ENCODE results near the gene NDUFAB1.
"Not testable (repeated sequence)": the region's sequence is repeated elsewhere in the genome, so short reads cannot be mapped to it uniquely, and the experiment has no call there.

The NDUFAB1 gene

GRCh38 chr16:23595951-23596720, at the start of gene NDUFAB1:
Gene NDUFAB1, minus strand, starts transcription at chr16:23596316. Its CDS starts 26 bp downstream, at chr16:23596290.
- DNase-seq, result peak; percentile 93

DNA sequence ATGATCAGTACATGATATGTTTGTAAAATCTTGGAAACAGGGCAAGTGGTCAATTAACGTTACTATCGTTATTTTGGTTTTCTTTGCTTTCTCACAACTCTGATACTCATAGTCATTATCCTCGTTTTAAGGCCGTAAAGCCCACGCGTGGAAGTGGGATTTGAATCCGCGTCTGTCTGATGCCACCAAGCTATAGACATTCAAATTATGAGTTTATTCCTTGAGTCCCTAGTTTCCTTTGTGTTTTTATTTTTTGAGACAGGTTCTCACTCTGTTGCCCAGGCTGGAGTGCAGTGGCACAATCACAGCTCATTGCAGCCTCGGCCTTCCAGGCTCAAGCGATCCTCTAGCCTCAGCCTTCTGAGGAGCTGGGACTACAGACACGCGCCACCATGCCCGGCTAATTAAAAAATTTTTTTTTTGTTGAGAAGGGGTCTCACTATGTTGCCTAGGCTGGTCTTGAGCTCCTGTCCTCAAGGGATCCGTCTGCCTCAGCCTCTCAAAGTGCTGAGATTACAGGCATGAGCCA, 46.2 kb upstream of the NDUFAB1 start:
- DNase-seq, result no peak

DNA sequence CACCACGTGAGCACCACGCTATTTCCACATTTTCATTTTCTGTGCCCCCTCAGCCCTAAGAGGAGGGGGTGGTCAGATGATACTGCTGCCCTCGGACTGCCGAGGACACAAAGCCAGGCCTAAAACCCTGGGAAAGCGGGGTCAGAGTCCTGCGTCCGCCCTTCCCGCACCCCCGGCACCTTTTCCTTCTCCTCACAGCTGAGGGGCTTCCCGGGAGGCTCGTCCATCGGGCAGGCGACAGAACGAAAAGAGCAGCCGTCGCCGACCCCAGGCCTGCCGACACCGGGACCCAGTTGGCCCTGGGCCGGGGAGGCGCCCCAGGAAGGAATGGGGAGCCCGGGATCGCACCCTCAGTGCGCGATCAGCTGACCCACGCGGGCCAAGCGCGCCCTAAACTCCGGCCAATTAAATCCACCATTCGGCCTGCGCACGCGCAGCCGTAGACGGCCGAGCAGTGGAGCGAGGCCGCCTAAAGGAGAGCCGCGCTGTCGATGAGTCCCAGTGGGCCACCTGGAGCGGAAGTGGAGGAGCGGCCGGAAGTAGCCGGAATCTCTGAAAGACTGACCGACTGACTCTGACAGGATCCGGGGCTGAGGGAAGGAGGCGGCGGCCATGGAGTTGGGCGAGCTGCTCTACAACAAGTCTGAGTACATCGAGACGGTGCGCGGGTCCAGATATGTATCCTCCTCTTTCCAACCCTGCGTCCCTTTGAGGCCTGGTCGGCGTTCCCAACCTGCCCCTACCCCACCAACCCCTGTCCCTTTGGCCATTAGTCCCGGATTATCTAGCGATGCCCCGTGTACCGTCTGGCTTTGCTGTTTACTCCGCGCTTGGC, 45.0 kb upstream of the NDUFAB1 start, which contains the start of the genes DCTN5 and PALB2:
Gene DCTN5 (plus strand): TSS at position 536 of the 835 bp plus-strand sequence. CDS start 77 bp downstream, at position 613.
Gene PALB2 (minus strand): TSS at position 380 of the 835 bp plus-strand sequence. CDS start 153 bp downstream, at position 227.
- DNase-seq, result peak; percentile 96

DNA sequence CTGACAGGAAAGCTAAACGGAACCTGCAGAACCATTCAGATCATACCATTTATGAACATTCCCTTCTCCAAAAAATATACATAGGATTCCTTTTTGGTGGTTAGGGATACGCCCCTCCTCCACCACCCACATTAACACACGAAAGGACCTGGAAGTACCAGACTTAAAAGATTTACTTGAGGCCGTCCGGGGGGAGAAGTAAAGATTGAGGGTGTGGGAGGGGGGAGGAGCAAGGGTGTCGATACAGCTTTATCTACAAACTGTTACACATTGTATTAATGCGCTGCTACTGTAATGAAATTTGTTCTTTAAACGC, 44.5 kb upstream of the NDUFAB1 start:
- DNase-seq, result no peak

DNA sequence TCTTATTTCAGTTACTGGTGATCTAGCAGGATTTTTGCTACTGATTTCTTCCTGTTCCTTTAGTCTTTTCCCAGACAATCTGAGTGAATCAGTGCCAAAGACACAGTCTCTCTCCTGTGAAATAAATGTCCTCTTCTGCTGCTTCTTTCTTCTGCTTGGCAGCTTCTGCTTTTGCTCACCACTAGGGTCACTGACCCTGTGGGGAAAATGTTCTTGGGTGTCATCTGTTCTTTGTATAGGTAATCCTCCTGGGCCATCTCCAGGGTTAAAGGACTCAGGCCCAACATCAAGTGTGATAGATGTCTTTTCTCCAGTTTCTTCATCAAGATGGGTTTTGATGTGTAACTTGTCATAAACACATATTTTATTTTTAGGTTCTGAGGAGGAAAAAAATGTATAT, 39.8 kb upstream of the NDUFAB1 start:
- DNase-seq, result no peak

GRCh38 chr16:23634461-23635036, 38.4 kb upstream of the NDUFAB1 start:
- DNase-seq, result no peak

DNA sequence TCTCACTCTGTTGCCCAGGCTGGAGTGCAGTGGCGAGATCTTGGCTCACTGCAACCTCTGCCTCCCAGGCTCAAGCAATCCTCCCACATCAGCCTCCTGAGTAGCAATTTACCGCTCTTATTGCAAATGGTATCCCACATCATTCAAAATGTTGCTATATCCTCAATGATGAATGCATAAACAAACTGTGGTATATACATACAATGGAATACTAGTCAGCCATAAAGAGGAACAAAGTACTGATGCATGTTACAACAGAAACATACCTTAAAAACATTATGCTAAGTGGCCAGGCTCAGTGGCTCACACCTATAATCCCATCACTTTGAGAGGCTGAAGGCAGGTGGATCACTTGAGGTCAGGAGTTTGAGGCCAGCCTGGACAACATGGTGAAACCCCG, 35.8 kb upstream of the NDUFAB1 start:
- DNase-seq, result not testable (repeated sequence)

GRCh38 chr16:23629516-23629915, 33.4 kb upstream of the NDUFAB1 start:
- DNase-seq, result no peak

DNA sequence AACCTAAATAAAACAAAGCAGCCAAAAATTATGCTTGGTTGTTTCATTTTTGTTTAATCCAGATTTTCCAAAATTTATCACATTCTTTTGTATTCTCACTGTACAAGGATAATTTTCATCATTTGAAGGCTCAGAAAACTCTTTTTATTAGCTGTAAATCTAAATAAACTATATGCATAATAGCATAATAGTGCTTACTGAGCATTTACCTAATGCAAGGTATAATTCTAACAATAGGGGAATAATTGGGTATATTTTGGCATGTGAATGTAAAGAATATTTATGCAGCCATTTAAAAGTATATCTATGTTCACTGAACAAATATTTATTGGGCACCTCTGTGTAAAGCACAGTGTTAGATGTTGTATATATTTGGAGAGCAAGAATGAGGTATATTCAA, 28.0 kb upstream of the NDUFAB1 start:
- DNase-seq, result no peak

DNA sequence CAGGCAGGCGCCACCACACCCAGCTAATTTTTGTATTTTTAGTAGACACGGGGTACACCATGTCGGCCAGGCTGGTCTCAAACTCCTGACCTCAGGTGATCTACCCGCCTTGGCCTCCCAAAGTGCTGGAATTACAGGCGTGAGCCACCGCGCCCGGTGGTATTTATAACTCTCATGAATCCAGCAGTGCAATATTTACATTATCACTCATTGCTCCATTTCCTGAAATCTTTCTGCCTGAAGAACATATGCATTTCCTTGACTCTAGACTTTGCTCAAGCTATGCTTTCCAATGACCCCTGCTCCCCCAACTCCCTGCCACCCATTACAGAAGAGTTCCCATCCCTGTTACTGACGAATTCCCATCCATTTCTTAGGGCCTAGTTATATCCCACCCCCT, 19.7 kb upstream of the NDUFAB1 start:
- no peak for DNase-seq

DNA sequence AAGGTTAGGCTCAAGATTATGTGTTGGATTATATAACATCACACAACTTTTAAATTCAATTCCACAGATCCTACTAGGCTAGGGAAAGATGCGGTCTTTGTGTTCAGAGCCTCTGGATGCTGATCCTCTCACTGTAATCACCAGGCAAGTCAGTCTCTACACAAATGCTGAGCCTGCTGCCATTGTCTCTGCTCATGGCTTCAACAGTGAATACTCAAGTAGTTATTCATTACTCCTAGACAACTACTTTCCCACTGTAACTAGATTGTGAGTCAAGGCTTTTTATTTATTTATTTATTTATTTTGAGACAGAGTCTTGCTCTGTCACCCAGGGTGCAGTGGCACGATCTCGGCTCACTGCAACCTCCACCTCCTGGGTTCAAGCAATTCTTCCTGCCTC, 15.8 kb upstream of the NDUFAB1 start:
- DNase-seq, result no peak

DNA sequence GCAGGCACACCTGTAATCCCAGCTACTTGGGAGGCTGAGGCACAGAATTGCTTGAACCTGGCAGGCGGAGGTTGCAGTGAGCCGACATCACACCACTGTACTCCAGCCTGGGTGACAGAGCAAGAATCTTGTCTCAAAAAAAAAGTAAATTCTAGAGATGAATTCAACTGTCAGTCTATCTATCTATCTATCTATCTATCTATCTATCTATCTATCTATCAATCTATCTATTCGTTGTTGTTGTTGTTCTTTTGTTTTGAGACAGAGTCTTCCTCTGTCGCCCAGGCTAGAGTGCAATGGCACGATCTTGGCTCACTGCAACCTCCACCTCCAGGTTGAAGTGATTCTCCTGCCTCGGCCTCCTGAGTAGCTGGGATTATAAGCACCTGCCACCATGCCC, 14.8 kb upstream of the NDUFAB1 start:
- not testable (repeated sequence) for DNase-seq

DNA sequence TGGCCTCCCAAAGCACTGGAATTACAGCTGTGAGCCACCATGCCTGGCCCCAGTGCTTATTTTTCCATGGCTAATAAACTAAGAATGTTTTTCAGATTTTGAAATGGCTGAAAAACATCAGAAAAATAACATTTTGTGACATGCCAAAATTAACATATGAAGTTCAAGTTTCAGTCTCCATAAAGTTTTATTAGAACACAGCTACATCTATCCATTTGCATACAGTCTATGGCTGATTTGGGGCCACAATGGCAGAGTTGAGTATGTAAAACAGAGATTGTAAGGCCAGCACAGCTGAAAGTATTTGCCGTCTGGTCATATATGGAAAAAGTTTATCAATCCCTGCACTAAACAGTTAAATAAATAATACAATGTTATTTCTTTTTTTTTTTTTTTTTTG, 13.8 kb upstream of the NDUFAB1 start:
- DNase-seq, result no peak

DNA sequence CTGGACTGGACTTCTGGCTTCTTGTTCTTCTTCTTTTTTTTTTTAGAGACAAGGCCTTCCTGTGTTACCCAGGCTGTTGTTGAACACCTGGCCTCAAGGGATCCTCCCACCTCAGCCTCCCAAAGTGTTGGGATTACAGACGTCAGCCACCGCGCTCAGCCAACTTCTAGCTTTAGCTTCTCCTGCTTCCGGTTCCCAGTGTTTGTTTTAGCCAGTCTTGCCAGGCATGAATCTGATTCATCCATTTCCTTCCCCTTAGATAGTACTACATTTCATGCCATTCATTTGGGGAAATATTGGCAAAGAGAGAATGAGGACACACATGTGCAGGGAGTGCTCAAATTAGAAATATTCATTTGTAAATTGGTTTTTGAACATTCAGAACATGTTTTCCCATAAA, 12.1 kb upstream of the NDUFAB1 start:
- DNase-seq, result no peak

DNA sequence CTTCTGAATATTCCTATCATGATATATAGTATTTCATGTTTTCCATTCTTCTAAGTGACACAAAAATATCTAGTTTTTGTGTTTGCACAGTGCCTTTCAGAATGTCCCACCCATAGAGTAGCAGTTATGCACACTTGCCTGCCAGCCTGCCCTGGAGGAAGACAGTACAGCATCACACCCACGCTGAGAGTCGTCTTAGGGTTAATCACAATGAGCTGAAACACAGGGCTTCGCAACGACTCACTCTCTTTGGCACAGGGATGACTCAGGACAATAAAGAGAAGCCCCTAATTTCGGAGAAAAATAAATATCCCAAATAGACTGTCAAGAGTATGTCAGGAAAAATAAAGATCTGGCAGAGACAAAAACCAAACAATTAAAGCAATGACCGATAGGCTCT, 11.6 kb upstream of the NDUFAB1 start:
- no peak for DNase-seq

GRCh38 chr16:23597003-23597756, 1.1 kb upstream of the NDUFAB1 start:
- no peak for DNase-seq

GRCh38 chr16:23595246-23595950, 718 bp downstream of the NDUFAB1 start:
- DNase-seq, result no peak

DNA sequence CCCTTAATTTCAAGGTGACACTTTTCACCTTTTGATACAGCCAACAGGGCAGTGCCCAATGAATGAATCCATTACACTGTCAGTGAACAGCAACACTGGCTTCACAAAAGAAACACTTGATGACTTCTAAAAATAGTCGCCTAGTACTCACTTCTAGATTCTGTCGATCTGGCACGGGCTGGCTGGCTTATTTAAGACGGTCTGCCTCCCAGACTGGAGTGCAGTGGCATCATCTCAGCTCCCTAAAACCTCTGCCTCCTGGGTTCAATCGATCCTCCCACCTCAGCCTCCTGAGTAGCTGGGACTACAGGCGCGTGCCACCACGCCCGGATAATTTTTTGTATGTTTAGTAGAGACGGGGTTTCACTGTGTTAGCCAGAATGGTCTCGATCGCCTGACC, 1.9 kb downstream of the NDUFAB1 start:
- DNase-seq, result no peak

GRCh38 chr16:23590181-23590580, 5.9 kb downstream of the NDUFAB1 start:
- no peak for DNase-seq

DNA sequence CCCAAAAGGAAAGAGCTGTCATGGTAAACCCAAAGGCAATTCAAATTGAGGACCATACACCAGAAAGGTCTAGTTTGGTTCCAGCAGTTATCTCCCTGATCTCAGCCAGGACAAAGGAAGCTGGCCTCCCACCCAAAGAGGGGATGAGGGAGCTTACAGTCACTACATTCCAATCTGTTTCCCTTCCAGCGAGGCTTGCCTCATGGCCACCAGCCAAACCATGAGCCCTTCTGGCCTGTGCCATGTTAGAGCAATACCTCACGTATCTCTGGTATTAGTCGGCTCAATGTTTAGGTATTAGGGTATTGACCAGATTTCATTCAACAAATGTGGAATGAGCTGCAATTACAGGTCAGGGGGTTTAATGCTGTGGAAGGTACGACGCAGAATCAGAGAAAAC, 8.4 kb downstream of the NDUFAB1 start:
- DNase-seq, result no peak

DNA sequence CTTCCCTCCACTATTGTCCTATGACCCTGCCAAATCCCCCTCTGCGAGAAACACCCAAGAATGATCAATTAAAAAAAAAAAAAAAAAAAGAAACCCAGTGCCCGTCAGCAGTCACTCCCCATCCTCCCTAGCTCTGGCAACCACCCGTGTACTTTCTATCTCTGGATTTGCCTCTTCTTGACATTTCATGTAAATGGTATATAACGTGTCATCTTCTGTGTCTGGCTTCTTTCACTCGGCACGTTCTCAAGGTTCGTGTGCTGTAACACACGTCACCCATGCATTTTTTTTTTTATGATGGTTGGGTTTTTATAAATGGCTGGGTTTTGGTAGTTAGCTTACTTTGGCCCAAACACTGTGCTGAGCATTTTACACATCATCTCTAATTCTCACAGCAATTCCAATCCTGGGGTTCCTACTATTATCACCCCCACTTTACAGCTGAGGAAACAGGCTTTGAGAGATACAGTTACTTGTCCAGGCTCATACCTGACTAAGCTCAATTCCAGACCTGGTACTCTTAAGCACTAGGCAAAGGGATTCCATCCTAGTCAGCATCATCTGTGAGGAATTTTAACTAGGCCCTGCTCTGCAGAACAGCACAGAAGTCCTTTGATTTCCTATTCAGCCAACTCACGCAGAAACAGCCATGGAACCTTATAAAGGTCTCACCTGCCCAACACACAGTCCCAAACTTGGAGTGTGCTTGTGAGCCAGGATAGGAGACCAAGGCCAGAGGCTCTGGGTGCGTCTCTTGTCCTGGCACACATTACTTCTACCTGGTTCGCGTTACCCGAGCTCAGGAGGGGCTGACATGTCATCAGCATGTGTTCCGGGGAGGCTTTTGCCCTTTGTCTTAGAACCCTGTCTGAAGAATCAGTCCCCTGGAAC, 11.7 kb downstream of the NDUFAB1 start:
- no peak for DNase-seq
